HTERT RPE-1 (cell line): ENCODE measurements around the gene UBE2O.
"Not testable (repeated sequence)": the region's sequence is repeated elsewhere in the genome, so short reads cannot be mapped to it uniquely, and the experiment has no call there.

ENCODE experiments used
- in situ Hi-C: fragments of 300-500 bp; cut with MboI; formaldehyde crosslinking; loops from 4 replicates; pipeline ENCODE4 v1.14.3; 2020; ENCODE audit warnings: low sequenced_read_pairs

Gene UBE2O

DNA sequence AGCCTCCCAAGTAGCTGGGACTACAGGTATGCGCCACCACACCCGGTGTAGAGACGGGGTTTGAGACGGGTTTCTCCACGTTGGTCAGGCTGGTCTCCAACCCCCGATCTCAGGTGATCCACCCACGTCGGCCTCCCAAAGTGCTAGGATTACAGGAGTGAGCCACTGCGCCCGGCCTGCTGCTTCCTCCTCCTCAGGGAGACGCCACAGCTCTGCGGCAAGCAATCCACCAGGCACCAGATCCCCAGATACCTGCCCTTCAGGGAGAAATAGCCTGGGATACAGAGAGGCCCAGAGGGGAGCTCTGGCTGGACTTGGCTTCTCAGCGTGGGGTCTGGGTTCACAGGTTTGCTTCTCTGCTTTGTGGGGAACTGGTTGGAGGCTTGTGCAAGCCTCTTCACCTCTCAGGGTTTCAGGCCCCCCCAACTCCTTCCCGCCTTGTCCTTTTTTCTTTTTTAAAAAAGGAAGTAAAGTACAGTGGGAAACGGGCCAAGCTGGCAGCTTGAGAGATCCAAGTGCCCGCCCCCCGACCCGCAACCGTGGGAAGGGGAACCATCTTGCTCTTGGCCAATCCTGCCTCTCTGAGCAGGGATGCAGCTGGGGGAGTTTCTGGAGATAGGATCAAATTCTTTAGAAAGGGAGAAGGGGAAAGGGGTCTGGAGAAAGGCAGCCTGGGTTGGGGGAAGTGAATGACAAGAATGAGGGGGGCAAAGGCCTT, 71.2 kb downstream of the UBE2O start:
- in situ Hi-C loops, result no loop called here

DNA sequence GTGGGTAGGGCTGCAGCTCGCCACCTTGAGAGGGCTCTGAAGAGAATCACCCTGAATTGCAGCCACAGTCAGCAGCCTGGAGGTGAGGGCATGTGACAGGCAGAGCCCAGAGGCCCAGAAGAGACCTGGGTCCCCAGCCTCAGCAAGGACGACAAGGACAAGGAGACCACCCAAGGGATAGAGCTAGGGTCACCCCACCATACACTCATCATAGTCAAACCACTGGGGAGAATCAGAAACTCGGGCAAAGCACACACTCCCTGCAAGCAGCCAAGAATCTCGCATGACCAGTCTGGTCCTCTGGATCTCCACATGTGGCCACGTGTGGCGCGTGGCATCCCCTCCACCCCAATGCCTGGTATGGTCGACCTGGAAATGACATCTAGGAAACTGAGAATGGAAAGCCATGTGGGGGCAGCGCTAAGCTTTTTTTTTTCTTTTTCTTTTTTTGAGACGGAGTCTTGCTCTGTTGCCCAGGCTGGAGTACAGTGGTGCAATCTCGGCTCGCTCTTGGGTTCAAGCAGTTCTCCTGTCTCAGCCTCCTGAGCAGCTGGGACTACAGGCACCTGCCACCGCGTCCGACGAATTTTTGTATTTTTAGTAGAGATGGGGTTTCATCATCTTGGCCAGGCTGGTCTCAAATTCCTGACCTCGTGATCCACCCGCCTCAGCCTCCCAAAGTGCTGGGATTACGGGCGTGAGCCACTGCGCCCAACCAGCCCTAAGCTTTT, 73.1 kb downstream of the UBE2O start:
- in situ Hi-C loops, result no loop called here

GRCh38 chr17:76379275-76379641, 73.7 kb downstream of the UBE2O start:
- in situ Hi-C loops, result no loop called here

- in situ Hi-C loops, result no loop called here
Measured at GRCh38 chr17:76378548-76379274, 74.2 kb downstream of the UBE2O start.

DNA sequence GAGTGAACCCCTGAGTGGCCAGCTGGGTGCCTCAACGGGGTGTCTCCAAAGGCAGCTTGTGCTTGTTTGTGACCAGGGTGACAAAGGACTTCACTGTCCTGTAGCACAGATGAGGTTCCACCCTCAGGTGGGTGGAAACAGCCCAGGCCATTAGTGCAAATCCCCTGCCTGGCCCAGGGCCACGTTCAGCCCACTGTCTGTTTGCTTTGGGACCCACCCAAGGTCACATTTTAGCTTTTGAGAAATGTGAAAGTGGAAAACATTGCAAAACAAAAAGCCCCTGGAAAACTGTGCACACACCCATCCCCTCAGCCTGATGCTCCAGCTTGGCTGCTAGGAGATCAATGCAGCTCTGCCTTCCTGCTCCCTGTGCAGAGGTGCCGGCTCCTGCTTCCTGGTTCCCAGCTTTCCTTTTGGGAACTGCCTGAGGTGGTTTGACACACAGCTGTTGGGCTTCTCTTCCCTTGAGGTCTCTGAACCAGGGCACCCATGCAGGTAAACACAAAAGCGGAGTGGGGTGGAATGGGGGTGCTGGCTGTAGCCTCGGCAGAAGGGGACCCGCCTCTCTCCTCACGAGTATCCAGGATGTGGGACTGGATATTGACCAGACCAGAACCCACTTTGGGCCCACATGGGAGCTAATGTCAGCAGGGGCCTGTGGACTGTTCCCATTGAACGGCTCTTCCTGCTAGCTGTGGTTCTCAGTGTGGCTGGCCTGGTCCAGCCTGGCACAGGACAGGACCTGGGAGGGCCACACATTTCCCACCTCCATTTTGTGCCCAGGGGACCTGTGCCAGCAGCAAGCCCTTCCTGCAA, 76.4 kb downstream of the UBE2O start:
- in situ Hi-C loops, result no loop called here

DNA sequence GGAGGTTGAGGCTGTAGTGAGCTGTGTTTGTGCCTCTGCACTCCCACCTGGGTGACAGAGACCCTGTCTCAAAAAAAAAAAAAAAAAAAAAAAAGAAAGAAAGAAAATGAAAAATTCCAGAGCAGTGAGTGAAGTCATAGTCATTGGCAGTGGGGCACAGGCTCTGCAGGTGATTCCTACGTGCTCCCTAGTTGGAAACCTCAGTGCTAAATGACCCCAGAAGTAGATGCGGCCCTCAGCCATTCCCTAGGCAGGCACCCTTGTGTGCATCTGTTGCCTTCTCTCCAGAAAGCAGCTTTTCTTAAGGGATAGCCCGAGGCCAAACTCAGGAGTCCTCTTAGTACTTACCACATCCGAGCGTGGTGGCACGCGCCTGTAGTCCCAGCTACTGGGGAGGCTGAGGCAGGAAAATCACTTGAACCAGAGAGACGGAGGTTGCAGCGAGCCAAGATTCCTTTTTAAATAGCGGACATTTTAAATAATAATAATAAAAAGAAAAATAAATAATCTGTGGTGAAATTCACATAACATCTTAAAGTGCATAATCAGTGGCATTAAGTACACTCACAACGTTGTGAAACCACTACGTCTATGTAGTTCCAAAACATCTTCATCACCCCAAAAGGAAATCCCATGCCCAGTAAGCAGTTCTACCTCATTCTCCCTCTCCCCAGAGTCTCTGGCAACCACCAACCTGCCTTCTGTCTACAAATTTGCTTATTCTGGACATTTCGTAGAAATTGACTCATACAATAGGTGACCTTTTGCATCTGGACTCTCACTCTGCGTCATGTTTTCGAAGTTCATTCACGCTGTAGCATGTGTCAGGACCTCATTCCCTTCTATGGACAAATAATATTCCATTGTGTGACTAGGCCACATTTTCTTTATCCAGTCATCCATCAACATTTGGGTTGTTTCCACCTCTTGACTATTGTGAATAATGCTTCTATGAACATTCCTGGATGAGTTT, 81.0 kb downstream of the UBE2O start:
- in situ Hi-C loops, result no loop called here

DNA sequence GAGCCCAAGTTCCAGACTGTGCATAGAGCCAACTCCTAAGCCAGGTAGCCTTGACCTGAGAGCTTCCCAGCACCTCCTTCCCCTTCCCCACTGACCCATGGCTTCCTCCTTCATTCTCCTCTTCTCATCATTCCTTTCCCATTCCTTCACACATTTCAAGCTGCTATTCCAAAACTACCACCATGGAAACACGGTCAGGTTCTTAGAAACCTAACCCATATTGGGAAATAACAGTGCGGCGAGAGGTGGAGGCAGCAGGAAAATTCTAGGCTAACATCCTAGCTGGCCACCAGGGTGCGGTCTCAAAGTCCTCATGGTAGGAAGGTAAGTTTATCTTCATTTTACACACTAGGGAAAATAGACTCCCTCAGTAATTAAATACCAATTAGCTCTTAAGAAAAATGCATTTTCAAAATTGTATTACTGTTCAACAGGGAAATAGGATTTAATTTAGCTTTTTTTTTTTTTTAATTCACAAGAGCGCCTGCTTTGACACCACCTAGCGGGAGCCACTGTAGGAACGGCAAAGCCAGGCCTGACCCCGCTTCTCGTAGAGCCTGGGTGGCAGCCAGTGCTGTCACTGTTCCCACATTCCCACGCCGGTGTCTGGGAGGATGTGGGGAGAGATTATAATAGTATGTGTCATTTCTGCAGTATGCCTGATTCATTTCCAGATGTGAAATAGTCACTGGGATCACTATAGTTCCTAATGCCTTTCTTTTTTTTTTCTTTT, 82.5 kb downstream of the UBE2O start:
- in situ Hi-C loops, result no loop called here

DNA sequence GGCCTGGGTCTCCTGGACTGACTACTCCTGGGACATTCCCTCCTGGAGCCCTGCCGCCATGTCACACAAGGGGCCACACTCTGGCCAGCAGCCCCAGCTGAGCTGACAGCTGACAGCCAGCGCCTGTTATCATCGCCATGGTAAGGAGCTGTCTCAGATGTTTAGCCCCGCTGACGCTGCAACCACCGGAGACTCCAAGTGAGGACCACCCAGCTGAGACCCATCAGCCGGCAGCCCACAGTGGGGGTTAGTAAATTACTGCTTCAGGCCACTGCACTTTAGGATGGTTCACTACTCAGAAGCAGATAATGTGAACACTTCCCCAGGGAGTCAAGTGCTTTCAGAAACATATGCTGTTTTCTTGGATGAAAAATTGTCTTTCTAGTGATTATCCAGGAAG, 83.1 kb downstream of the UBE2O start:
- in situ Hi-C loops, result no loop called here

- in situ Hi-C loops, result no loop called here
Measured at GRCh38 chr17:76369379-76369778, 83.6 kb downstream of the UBE2O start.

DNA sequence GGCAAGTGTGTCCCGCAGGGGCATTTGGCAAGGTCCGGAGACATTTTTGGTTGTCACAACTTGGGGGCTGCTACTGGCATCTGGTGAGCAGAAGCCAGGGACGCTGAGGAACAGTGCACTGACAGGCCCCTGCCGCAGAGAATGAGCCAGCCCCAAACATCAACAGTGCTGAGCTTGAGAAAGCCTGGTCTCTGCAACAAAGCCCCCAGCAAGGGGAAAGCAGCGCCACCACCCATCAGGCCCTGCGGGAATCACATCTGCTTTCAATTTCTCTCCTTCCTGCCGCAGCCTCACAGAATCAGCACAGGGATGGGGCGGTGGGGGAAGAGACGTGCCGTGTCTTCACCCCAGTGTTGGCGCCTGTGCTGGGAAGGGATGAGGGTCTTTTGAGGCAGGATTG, 84.4 kb downstream of the UBE2O start:
- in situ Hi-C loops, result no loop called here

- in situ Hi-C loops, result no loop called here
Measured at GRCh38 chr17:76367642-76368041, 85.3 kb downstream of the UBE2O start.

DNA sequence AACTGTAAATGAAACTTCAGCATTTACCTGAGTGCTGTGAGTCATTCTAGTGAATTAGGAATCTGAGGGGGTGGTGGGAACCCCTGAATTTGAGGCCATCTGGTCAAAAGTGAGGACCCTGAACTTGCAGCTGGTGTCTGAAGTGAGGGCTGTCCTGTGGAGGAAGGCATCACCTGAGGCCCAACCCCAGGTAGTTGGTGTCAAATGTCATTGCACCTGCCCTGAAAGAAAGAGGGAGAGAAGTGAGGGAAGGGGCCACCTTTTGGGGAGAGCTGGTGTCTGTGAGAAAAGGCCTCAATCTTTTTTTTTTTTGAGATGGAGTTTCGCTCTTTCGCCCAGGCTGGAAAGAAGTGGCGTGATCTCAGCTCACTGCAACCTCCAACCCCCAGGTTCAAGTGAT, 86.7 kb downstream of the UBE2O start:
- in situ Hi-C loops, result no loop called here

- in situ Hi-C loops, result no loop called here
Measured at GRCh38 chr17:76365256-76365903, 87.6 kb downstream of the UBE2O start.

DNA sequence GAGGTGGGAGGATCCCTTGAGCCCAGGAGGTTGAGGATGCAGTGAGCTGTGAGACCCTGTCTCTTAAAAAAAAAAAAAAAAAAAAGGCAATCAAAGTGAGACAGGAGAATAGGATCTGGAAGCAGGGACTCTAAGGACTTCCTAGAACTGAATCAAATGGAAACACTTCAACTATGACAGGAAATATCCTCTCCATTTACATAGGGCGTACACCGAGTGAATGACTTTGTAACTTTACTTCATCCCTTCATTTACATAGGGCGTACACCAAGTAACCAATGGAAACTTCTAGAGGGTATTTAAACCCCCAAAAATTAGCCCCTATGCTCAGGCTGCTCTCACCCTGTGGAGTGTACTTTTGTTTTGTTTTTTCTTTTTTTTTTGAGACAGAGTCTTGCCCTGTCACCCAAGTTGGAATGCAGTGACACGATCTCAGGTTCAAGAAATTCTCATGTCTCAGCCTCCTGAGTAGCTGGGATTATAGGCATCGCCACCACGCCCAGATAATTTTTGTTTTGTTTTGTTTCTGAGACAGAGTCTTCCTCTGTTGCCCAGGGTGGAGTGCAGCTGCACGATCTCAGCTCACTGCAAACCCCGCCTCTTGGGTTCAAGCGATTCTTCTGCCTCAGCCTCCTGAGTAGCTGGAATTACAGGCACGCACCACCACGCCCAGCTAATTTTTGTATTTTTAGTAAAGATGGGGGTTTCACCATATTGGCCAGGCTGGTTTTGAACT, 89.7 kb downstream of the UBE2O start:
- in situ Hi-C loops, result no loop called here

- in situ Hi-C loops, result no loop called here
Measured at GRCh38 chr17:76360461-76360860, 92.5 kb downstream of the UBE2O start.

GRCh38 chr17:76359776-76360175, 93.2 kb downstream of the UBE2O start:
- in situ Hi-C loops, result not testable (repeated sequence)

- in situ Hi-C loops, result no loop called here
Measured at GRCh38 chr17:76359375-76359774, 93.6 kb downstream of the UBE2O start.

DNA sequence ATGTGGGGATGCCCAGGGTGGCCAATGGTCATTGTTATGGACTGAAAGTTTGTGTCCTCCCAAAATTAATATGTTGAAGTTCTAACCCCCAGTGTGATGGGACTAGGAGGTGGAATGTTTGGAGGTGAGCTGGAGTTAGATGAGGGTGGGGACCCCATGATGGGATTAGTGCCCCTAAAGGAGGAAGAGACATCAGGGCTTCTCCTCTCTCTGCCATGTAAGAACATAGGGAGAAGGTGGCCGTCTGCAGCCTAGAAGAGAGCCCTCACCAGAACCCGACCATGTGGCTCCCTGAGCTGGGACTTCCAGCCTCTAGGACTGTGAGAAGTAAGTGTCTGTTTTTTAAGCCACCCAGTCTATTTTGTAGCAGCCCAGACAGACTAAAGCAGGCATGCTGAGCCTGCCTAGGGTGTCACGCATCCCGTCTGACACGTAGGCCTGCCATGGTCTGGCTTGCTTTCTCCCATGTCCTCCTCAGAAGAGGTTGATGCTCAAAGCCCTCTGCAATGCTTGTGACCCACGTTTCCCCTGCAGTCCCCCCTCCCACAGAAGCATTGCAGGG, 95.3 kb downstream of the UBE2O start:
- in situ Hi-C loops, result no loop called here
